GM23338 (cell line): ENCODE measurements around the gene ANKRD17. TPM values are rescaled to one million over a fixed set of nuclear protein-coding genes. Genes with fewer than 3 reads are reported as not detected.

Experiments used
- ATAC-seq: fragments of 200-7000 bp; cut with Tn5 transposase; 3 replicates; pipeline ENCODE4 v1.9.1; 2020
- DNase-seq: peaks from one replicate; pipeline ENCODE4 v3.0.0-alpha.2; 2015; ENCODE audit warnings: low spot score
- H2AFZ ChIP-seq: fragments of 200-600 bp; sonication (generic); 2 replicates; pipeline ENCODE4 v1.8.0; 2016; ENCODE audit warnings: antibody characterized with exemption, mild to moderate bottlenecking, moderate library complexity
- H3F3A ChIP-seq: fragments of 200-600 bp; sonication (generic); replicated peaks from 2 replicates; pipeline ENCODE4 v1.8.0; 2017; ENCODE audit warnings: antibody characterized with exemption, mixed run types, low read depth
- H3K27ac ChIP-seq: fragments of 200-600 bp; sonication (generic); 2 replicates; pipeline ENCODE4 v1.6.1; 2016; ENCODE audit warnings: low read depth
- H3K27me3 ChIP-seq: fragments of 200-600 bp; sonication (generic); 2 replicates; pipeline ENCODE4 v1.8.0; 2016; ENCODE audit warnings: mild to moderate bottlenecking, mixed run types, moderate library complexity; ENCODE audit not compliant: insufficient read depth
- H3K36me3 ChIP-seq: fragments of 200-600 bp; sonication (generic); 2 replicates; pipeline ENCODE4 v1.8.0; 2016; ENCODE audit warnings: mild to moderate bottlenecking; ENCODE audit not compliant: insufficient read depth
- H3K4me1 ChIP-seq: fragments of 200-600 bp; sonication (generic); 2 replicates; pipeline ENCODE4 v1.8.0; 2016; ENCODE audit warnings: mild to moderate bottlenecking, moderate library complexity; ENCODE audit not compliant: insufficient read depth
- H3K4me2 ChIP-seq: fragments of 200-600 bp; sonication (generic); 2 replicates; pipeline ENCODE4 v1.7.1; 2017; ENCODE audit warnings: mixed run types
- H3K4me3 ChIP-seq: fragments of 200-600 bp; sonication (generic); 2 replicates; pipeline ENCODE4 v1.6.1; 2016; ENCODE audit warnings: mixed run types
- H3K79me2 ChIP-seq: fragments of 200-600 bp; sonication (generic); replicated peaks from 2 replicates; pipeline ENCODE4 v1.8.0; 2017; ENCODE audit warnings: mild to moderate bottlenecking; ENCODE audit not compliant: insufficient read depth
- H3K9me2 ChIP-seq: fragments of 200-600 bp; sonication (generic); 2 replicates; pipeline ENCODE4 v1.8.0; 2017; ENCODE audit not compliant: insufficient read depth
- H4K20me1 ChIP-seq: fragments of 200-600 bp; sonication (generic); replicated peaks from 2 replicates; pipeline ENCODE4 v1.8.0; 2017; ENCODE audit warnings: mild to moderate bottlenecking; ENCODE audit not compliant: insufficient read depth
- H3K27ac Mint-ChIP-seq: 2 replicates; pipeline ENCODE4 v1.8.0; 2020; ENCODE audit warnings: inconsistent platforms, mild to moderate bottlenecking, moderate library complexity, mixed read lengths
- H3K27me3 Mint-ChIP-seq: 3 replicates; pipeline ENCODE4 v1.8.0; 2022; ENCODE audit warnings: low read depth, mild to moderate bottlenecking, moderate library complexity, mixed read lengths, inconsistent platforms; ENCODE audit not compliant: insufficient read depth, poor library complexity
- H3K36me3 Mint-ChIP-seq: 3 replicates; pipeline ENCODE4 v1.8.0; 2021; ENCODE audit warnings: low read depth, mild to moderate bottlenecking, inconsistent platforms, moderate library complexity, mixed read lengths
- H3K4me1 Mint-ChIP-seq: 3 replicates; pipeline ENCODE4 v1.8.0; 2020; ENCODE audit warnings: mild to moderate bottlenecking, inconsistent platforms, mixed read lengths
- H3K4me3 Mint-ChIP-seq: 3 replicates; pipeline ENCODE4 v1.8.0; 2021; ENCODE audit warnings: moderate library complexity, mild to moderate bottlenecking, inconsistent platforms, mixed read lengths
- H3K9me3 Mint-ChIP-seq: 3 replicates; pipeline ENCODE4 v1.8.0; 2020; ENCODE audit warnings: moderate library complexity, mild to moderate bottlenecking, inconsistent platforms, mixed read lengths
- EZH2 ChIP-seq: fragments of 200-600 bp; sonication (generic); IDR thresholded peaks from one replicate; pipeline ENCODE4 v1.8.0; 2017; ENCODE audit warnings: antibody characterized with exemption, mild to moderate bottlenecking, low read depth; ENCODE audit not compliant: unreplicated experiment
- ZNF331 ChIP-seq: fragments of 250-450 bp; sonication (Bioruptor Pico); IDR thresholded peaks from 2 replicates; pipeline ENCODE4 v1.5.0; 2020; ENCODE audit warnings: low read depth, mild to moderate bottlenecking, moderate library complexity
- polyA plus RNA-seq: library from polyadenylated mRNA; unstranded; fragments of >200 nt; fragmentation: Nextera tagmentation; extraction: Ambion mirVana; gene quantifications from 2 replicates; pipeline ENCODE4 v1.2.1, GENCODE V29; 2016
- total RNA-seq: library from RNA; depleted of rRNA; stranded (reverse); fragments of >200 nt; shearing (Covaris generic); gene quantifications from 2 replicates; pipeline ENCODE4 v1.2.3, GENCODE V29; 2014
- TF ChIP-seq, protein P1 (sequence below), 2 experiments: fragments of 200-600 bp in 1 of 2; sonication (generic) in 1 of 2; conservative IDR thresholded peaks; 2 replicates each; pipeline versions ENCODE4 v1.5.1 to v1.6.1; 2016 to 2017; ENCODE audit warnings: antibody characterized with exemption in 2 of 2, low read depth in 2 of 2, mild to moderate bottlenecking in 2 of 2, moderate library complexity in 1 of 2
- TF ChIP-seq, protein P2 (sequence below): fragments of 250-450 bp; sonication (Bioruptor Pico); IDR thresholded peaks from 2 replicates; pipeline ENCODE4 v1.5.0; 2020; ENCODE audit warnings: mild to moderate bottlenecking, moderate library complexity
- TF ChIP-seq, protein P3 (sequence below): IDR thresholded peaks from one replicate; pipeline ENCODE4 v1.6.1; 2018; ENCODE audit warnings: antibody characterized with exemption; ENCODE audit not compliant: unreplicated experiment

ANKRD17 gene
- total and polyA plus RNA-seq, 2 experiments from 2014 or later = 41.9 to 85.3 TPM

DNA sequence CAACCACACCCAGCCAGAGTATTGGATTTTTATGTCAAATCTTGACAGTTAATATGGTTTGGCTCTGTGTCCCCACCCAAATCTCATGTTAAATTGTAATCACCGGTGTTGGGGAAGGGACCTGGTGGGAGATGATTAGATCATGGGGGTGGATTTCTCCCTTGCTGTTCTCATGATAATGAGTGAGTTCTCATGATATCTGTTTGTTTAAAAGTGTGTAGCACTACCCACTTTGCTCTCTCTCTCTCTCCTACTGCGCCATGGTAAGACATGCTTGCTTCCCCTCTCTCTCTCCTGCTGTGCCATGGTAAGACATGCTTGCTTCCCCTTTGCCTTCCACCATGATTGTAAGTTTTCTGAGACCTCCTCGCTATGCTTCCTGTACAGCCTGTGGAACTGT, 102.2 kb downstream of the ANKRD17 start:
- no peaks in the 10 kb centered on the region for H3K27me3 ChIP-seq
- peaks cover 4% of the 10 kb centered on the region for H3K27me3 Mint-ChIP-seq
- H3F3A ChIP-seq = 0 out of 2 replicates have a peak, but pooled peaks cover 2% of the 10 kb centered on the region
- DNase-seq (no peak), ATAC-seq (no peak)
- no peak overlapping the region for H2AFZ ChIP-seq
- no peak overlapping the region for H3K4me3 Mint-ChIP-seq
- peaks cover 53% of the 10 kb centered on the region for H3K36me3 Mint-ChIP-seq
- peak overlapping the region; percentile 29 for H3K27ac Mint-ChIP-seq
- no peak overlapping the region for H3K4me3 ChIP-seq
- H3K4me1 ChIP-seq = no peaks in the 10 kb centered on the region
- H3K79me2 ChIP-seq = peaks cover 17% of the 10 kb centered on the region; the same call in 1 of the 2 replicates
- H3K9me2 ChIP-seq = no peaks in the 10 kb centered on the region
- no peaks in the 10 kb centered on the region for H4K20me1 ChIP-seq
- H3K4me2 ChIP-seq = no peak overlapping the region
- no peaks in the 10 kb centered on the region for H3K9me3 Mint-ChIP-seq
- peak overlapping the region; percentile 14 for H3K27ac ChIP-seq
- peaks cover 6% of the 10 kb centered on the region; the same call in 2 of the 3 replicates for H3K4me1 Mint-ChIP-seq
- H3K36me3 ChIP-seq = peaks cover 14% of the 10 kb centered on the region; the same call in 1 of the 2 replicates
- TF ChIP-seq ZNF331 (no peak), EZH2 (no peak)
- TF ChIP-seq, protein P1, sequence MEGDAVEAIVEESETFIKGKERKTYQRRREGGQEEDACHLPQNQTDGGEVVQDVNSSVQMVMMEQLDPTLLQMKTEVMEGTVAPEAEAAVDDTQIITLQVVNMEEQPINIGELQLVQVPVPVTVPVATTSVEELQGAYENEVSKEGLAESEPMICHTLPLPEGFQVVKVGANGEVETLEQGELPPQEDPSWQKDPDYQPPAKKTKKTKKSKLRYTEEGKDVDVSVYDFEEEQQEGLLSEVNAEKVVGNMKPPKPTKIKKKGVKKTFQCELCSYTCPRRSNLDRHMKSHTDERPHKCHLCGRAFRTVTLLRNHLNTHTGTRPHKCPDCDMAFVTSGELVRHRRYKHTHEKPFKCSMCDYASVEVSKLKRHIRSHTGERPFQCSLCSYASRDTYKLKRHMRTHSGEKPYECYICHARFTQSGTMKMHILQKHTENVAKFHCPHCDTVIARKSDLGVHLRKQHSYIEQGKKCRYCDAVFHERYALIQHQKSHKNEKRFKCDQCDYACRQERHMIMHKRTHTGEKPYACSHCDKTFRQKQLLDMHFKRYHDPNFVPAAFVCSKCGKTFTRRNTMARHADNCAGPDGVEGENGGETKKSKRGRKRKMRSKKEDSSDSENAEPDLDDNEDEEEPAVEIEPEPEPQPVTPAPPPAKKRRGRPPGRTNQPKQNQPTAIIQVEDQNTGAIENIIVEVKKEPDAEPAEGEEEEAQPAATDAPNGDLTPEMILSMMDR (conservative IDR thresholded peaks at IDR 0.05; ENCODE audit: low read depth in 2 of 2) = no peak
- TF ChIP-seq, protein P2, sequence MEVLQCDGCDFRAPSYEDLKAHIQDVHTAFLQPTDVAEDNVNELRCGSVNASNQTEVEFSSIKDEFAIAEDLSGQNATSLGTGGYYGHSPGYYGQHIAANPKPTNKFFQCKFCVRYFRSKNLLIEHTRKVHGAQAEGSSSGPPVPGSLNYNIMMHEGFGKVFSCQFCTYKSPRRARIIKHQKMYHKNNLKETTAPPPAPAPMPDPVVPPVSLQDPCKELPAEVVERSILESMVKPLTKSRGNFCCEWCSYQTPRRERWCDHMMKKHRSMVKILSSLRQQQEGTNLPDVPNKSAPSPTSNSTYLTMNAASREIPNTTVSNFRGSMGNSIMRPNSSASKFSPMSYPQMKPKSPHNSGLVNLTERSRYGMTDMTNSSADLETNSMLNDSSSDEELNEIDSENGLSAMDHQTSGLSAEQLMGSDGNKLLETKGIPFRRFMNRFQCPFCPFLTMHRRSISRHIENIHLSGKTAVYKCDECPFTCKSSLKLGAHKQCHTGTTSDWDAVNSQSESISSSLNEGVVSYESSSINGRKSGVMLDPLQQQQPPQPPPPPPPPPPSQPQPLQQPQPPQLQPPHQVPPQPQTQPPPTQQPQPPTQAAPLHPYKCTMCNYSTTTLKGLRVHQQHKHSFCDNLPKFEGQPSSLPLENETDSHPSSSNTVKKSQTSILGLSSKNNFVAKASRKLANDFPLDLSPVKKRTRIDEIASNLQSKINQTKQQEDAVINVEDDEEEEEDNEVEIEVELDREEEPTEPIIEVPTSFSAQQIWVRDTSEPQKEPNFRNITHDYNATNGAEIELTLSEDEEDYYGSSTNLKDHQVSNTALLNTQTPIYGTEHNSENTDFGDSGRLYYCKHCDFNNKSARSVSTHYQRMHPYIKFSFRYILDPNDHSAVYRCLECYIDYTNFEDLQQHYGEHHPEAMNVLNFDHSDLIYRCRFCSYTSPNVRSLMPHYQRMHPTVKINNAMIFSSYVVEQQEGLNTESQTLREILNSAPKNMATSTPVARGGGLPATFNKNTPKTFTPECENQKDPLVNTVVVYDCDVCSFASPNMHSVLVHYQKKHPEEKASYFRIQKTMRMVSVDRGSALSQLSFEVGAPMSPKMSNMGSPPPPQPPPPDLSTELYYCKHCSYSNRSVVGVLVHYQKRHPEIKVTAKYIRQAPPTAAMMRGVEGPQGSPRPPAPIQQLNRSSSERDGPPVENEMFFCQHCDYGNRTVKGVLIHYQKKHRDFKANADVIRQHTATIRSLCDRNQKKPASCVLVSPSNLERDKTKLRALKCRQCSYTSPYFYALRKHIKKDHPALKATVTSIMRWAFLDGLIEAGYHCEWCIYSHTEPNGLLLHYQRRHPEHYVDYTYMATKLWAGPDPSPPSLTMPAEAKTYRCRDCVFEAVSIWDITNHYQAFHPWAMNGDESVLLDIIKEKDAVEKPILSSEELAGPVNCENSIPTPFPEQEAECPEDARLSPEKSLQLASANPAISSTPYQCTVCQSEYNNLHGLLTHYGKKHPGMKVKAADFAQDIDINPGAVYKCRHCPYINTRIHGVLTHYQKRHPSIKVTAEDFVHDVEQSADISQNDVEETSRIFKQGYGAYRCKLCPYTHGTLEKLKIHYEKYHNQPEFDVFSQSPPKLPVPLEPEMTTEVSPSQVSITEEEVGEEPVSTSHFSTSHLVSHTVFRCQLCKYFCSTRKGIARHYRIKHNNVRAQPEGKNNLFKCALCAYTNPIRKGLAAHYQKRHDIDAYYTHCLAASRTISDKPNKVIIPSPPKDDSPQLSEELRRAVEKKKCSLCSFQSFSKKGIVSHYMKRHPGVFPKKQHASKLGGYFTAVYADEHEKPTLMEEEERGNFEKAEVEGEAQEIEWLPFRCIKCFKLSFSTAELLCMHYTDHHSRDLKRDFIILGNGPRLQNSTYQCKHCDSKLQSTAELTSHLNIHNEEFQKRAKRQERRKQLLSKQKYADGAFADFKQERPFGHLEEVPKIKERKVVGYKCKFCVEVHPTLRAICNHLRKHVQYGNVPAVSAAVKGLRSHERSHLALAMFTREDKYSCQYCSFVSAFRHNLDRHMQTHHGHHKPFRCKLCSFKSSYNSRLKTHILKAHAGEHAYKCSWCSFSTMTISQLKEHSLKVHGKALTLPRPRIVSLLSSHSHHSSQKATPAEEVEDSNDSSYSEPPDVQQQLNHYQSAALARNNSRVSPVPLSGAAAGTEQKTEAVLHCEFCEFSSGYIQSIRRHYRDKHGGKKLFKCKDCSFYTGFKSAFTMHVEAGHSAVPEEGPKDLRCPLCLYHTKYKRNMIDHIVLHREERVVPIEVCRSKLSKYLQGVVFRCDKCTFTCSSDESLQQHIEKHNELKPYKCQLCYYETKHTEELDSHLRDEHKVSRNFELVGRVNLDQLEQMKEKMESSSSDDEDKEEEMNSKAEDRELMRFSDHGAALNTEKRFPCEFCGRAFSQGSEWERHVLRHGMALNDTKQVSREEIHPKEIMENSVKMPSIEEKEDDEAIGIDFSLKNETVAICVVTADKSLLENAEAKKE = no peak
- TF ChIP-seq, protein P3, sequence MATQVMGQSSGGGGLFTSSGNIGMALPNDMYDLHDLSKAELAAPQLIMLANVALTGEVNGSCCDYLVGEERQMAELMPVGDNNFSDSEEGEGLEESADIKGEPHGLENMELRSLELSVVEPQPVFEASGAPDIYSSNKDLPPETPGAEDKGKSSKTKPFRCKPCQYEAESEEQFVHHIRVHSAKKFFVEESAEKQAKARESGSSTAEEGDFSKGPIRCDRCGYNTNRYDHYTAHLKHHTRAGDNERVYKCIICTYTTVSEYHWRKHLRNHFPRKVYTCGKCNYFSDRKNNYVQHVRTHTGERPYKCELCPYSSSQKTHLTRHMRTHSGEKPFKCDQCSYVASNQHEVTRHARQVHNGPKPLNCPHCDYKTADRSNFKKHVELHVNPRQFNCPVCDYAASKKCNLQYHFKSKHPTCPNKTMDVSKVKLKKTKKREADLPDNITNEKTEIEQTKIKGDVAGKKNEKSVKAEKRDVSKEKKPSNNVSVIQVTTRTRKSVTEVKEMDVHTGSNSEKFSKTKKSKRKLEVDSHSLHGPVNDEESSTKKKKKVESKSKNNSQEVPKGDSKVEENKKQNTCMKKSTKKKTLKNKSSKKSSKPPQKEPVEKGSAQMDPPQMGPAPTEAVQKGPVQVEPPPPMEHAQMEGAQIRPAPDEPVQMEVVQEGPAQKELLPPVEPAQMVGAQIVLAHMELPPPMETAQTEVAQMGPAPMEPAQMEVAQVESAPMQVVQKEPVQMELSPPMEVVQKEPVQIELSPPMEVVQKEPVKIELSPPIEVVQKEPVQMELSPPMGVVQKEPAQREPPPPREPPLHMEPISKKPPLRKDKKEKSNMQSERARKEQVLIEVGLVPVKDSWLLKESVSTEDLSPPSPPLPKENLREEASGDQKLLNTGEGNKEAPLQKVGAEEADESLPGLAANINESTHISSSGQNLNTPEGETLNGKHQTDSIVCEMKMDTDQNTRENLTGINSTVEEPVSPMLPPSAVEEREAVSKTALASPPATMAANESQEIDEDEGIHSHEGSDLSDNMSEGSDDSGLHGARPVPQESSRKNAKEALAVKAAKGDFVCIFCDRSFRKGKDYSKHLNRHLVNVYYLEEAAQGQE = no peak
